ENCODE data around the gene RREB1.

RREB1 gene

GRCh38 chr6:7203939-7204338 lies 96.2 kb downstream of the RREB1 start:
- TF ChIP-seq POU2F2 (IDR thresholded peaks at IDR 0.05; ENCODE audit: low read depth, low read length) (no peak), TAF1 (IDR thresholded peaks at IDR 0.05; ENCODE audit: low read depth, low read length) (no peak), SPI1 (IDR thresholded peaks at IDR 0.05; ENCODE audit: low read depth, low read length) (no peak), POLR2AphosphoS5 (IDR thresholded peaks at IDR 0.05; ENCODE audit: low read depth, low read length) (no peak), POLR2A (IDR thresholded peaks at IDR 0.05; ENCODE audit: low read depth, low read length) (no peak), PAX5 (IDR thresholded peaks at IDR 0.05; ENCODE audit: insufficient read depth, low read length, severe bottlenecking) (no peak)
- DNase-seq (ENCODE audit: insufficient read length, low spot score) (no peak), FAIRE-seq (peak; percentile 35)

DNA sequence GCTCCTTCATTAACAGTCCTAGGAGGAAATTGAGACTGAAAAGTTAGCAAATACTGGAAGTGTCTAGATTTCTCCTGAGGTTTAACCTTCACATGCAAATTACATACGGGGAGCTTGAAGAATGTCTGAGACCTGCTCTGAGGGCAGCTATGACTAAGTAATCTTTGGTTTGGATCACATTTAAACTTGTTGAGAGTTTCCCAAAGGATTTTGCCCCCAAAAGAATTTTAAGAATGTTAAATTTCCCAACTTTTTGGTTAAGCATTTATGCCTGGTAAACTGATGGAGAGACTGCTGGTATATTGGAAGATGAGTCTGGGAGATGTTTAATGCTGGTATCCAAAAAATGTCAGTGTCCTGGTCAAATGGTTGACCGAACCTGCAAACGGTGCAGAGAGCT lies 97.0 kb downstream of the RREB1 start:
- TF ChIP-seq PAX5 (IDR thresholded peaks at IDR 0.05; ENCODE audit: insufficient read depth, low read length, severe bottlenecking): no peak
- no peak for TF ChIP-seq TAF1 (IDR thresholded peaks at IDR 0.05; ENCODE audit: low read depth, low read length)
- TF ChIP-seq POU2F2 (IDR thresholded peaks at IDR 0.05; ENCODE audit: low read depth, low read length): no peak
- TF ChIP-seq POLR2A (IDR thresholded peaks at IDR 0.05; ENCODE audit: low read depth, low read length): no peak
- TF ChIP-seq POLR2AphosphoS5 (IDR thresholded peaks at IDR 0.05; ENCODE audit: low read depth, low read length): no peak
- no peak for TF ChIP-seq SPI1 (IDR thresholded peaks at IDR 0.05; ENCODE audit: low read depth, low read length)
- FAIRE-seq (no peak), DNase-seq (ENCODE audit: insufficient read length, low spot score) (no peak)

- TF ChIP-seq TAF1 (IDR thresholded peaks at IDR 0.05; ENCODE audit: low read depth, low read length) (no peak), SPI1 (IDR thresholded peaks at IDR 0.05; ENCODE audit: low read depth, low read length) (no peak), PAX5 (IDR thresholded peaks at IDR 0.05; ENCODE audit: insufficient read depth, low read length, severe bottlenecking) (no peak), POLR2A (IDR thresholded peaks at IDR 0.05; ENCODE audit: low read depth, low read length) (no peak), POLR2AphosphoS5 (IDR thresholded peaks at IDR 0.05; ENCODE audit: low read depth, low read length) (no peak), POU2F2 (IDR thresholded peaks at IDR 0.05; ENCODE audit: low read depth, low read length) (no peak)
These were observed 100.0 kb downstream of the RREB1 start for GRCh38 chr6:7207720-7208119.

DNA sequence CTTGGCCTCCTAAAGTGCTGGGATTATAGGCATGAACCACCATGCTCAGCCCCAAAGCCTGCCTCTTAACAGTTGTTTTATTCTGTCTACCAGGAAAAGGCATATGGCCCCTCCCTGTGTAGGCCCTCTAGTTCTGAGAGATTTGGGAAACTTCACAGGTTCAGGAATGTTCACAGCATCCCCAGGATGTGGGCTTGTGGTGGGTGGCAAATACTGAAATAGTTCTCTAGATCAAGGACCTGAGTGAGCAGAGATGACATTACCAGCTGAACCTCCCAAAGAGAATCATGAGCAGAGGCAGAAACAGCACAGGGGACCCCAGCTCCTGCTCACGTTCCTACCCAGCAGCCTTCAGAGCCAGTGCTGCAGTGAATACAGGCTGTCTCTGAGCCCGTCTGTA lies 105.7 kb downstream of the RREB1 start:
- no peak for TF ChIP-seq PAX5 (IDR thresholded peaks at IDR 0.05; ENCODE audit: insufficient read depth, low read length, severe bottlenecking)
- no peak for TF ChIP-seq POLR2AphosphoS5 (IDR thresholded peaks at IDR 0.05; ENCODE audit: low read depth, low read length)
- no peak for TF ChIP-seq POLR2A (IDR thresholded peaks at IDR 0.05; ENCODE audit: low read depth, low read length)
- no peak for TF ChIP-seq SPI1 (IDR thresholded peaks at IDR 0.05; ENCODE audit: low read depth, low read length)
- no peak for TF ChIP-seq POU2F2 (IDR thresholded peaks at IDR 0.05; ENCODE audit: low read depth, low read length)
- TF ChIP-seq TAF1 (IDR thresholded peaks at IDR 0.05; ENCODE audit: low read depth, low read length): no peak
- no peak for DNase-seq (ENCODE audit: insufficient read length, low spot score)
- no peak for FAIRE-seq

More at GRCh38 chr6:7207720-7208119, 100.0 kb downstream of the RREB1 start:
- DNase-seq (ENCODE audit: insufficient read length, low spot score) (no peak), FAIRE-seq (no peak)

DNA sequence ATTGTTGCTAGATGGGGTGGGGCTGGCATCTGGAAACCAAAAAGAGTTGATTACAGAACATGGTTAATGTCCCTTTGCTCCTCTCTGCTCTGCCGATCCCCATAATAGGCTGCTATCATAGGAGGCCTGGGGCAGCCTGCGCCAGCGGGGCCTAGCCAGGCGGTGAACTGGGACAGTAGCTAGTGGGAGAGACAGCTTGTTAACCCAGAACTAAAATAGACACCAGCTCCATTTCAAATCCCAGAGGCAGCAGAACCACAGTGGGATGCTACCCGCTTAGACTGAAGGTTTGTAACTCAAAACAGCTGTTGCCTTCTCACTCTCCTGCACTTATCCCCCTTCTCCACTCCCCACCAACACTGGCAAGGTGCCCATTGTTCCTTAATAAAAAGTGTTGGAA lies 106.7 kb downstream of the RREB1 start:
- FAIRE-seq (no peak), DNase-seq (ENCODE audit: insufficient read length, low spot score) (no peak)
- TF ChIP-seq TAF1 (IDR thresholded peaks at IDR 0.05; ENCODE audit: low read depth, low read length): no peak
- TF ChIP-seq SPI1 (IDR thresholded peaks at IDR 0.05; ENCODE audit: low read depth, low read length): no peak
- no peak for TF ChIP-seq POLR2A (IDR thresholded peaks at IDR 0.05; ENCODE audit: low read depth, low read length)
- TF ChIP-seq POLR2AphosphoS5 (IDR thresholded peaks at IDR 0.05; ENCODE audit: low read depth, low read length): no peak
- TF ChIP-seq PAX5 (IDR thresholded peaks at IDR 0.05; ENCODE audit: insufficient read depth, low read length, severe bottlenecking): no peak
- no peak for TF ChIP-seq POU2F2 (IDR thresholded peaks at IDR 0.05; ENCODE audit: low read depth, low read length)

- no peak for FAIRE-seq
- TF ChIP-seq PAX5 (IDR thresholded peaks at IDR 0.05; ENCODE audit: insufficient read depth, low read length, severe bottlenecking): no peak
- no peak for TF ChIP-seq SPI1 (IDR thresholded peaks at IDR 0.05; ENCODE audit: low read depth, low read length)
- TF ChIP-seq POLR2AphosphoS5 (IDR thresholded peaks at IDR 0.05; ENCODE audit: low read depth, low read length): no peak
- TF ChIP-seq TAF1 (IDR thresholded peaks at IDR 0.05; ENCODE audit: low read depth, low read length): no peak
- no peak for TF ChIP-seq POU2F2 (IDR thresholded peaks at IDR 0.05; ENCODE audit: low read depth, low read length)
- TF ChIP-seq POLR2A (IDR thresholded peaks at IDR 0.05; ENCODE audit: low read depth, low read length): no peak
- DNase-seq (ENCODE audit: insufficient read length, low spot score): no peak
These were observed 107.4 kb downstream of the RREB1 start for GRCh38 chr6:7215131-7215530.

DNA sequence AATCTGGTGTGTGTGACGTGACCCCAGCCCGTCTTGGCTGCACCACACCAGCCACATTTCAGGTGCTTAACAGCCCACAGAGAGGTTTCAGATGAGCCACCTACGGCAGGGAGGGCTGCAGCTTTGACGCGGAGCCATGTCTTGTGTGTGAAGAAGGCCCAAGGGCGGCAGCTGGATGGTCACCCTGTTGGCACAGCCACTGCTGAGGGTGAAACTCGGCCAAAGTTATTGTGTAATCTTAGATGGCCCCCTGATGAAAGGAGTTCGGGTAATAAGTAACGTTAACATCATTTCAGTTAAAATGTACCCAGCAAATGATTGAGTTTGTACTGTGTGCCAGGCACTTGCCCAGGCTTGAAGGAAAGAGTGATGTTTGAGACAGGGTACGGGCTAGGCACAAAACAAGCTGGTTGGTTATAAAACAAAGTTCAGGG lies 108.1 kb downstream of the RREB1 start:
- no peak for FAIRE-seq
- TF ChIP-seq POLR2AphosphoS5 (IDR thresholded peaks at IDR 0.05; ENCODE audit: low read depth, low read length) (no peak), POU2F2 (IDR thresholded peaks at IDR 0.05; ENCODE audit: low read depth, low read length) (no peak), PAX5 (IDR thresholded peaks at IDR 0.05; ENCODE audit: insufficient read depth, low read length, severe bottlenecking) (no peak), TAF1 (IDR thresholded peaks at IDR 0.05; ENCODE audit: low read depth, low read length) (no peak), SPI1 (IDR thresholded peaks at IDR 0.05; ENCODE audit: low read depth, low read length) (no peak), POLR2A (IDR thresholded peaks at IDR 0.05; ENCODE audit: low read depth, low read length) (no peak)
- no peak for DNase-seq (ENCODE audit: insufficient read length, low spot score)

DNA sequence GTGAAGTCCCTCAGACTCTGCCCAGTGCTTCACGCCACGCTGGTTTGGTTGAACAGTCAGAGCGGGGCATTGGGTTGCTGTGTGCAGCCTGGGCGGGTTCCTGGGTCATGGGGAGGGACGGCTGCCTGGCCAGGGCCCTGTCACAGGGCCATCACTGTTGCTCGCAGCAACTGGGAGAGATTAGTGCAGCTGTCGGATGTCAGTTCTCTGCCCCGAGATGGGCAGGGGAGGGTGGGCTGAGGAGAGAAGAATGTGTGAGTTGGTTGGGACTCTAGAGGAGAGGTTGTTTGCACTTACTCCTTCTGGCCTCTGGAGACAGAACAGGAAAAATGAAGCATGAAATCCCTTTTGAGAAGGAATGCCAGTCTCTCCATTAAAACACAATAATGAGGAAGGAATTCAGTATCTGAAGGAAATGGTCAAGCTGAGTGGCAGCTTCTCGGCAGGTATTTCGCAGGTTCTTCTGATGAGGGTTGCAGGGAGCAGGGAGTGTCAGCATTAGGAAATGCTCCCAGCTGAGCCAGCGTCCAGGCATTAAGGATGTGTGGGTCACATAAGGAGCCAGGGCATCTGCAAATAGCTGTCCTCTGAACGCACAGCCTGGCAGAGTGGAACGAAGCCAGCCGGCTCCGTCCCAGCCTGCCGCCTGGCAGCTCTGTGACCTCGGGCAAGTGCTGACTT lies 109.3 kb downstream of the RREB1 start:
- FAIRE-seq (no peak), DNase-seq (ENCODE audit: insufficient read length, low spot score) (no peak)
- TF ChIP-seq POLR2AphosphoS5 (IDR thresholded peaks at IDR 0.05; ENCODE audit: low read depth, low read length) (no peak), TAF1 (IDR thresholded peaks at IDR 0.05; ENCODE audit: low read depth, low read length) (no peak), POU2F2 (IDR thresholded peaks at IDR 0.05; ENCODE audit: low read depth, low read length) (no peak), SPI1 (IDR thresholded peaks at IDR 0.05; ENCODE audit: low read depth, low read length) (no peak), PAX5 (IDR thresholded peaks at IDR 0.05; ENCODE audit: insufficient read depth, low read length, severe bottlenecking) (no peak), POLR2A (IDR thresholded peaks at IDR 0.05; ENCODE audit: low read depth, low read length) (no peak)

- DNase-seq (ENCODE audit: insufficient read length, low spot score): no peak
- no peak for FAIRE-seq
- TF ChIP-seq PAX5 (IDR thresholded peaks at IDR 0.05; ENCODE audit: insufficient read depth, low read length, severe bottlenecking) (no peak), TAF1 (IDR thresholded peaks at IDR 0.05; ENCODE audit: low read depth, low read length) (no peak), POLR2A (IDR thresholded peaks at IDR 0.05; ENCODE audit: low read depth, low read length) (no peak), SPI1 (IDR thresholded peaks at IDR 0.05; ENCODE audit: low read depth, low read length) (no peak), POLR2AphosphoS5 (IDR thresholded peaks at IDR 0.05; ENCODE audit: low read depth, low read length) (no peak), POU2F2 (IDR thresholded peaks at IDR 0.05; ENCODE audit: low read depth, low read length) (no peak)
These were observed 110.7 kb downstream of the RREB1 start for GRCh38 chr6:7218406-7218988.

Data from GM12891 (cell line).